A673 (cell line): ENCODE measurements around the gene CDKL5.

ENCODE experiments used
- EZH2 ChIP-seq: fragments of 200-600 bp; sonication (generic); IDR thresholded peaks from 2 replicates; pipeline ENCODE4 v1.6.1; 2017; ENCODE audit warnings: borderline replicate concordance, low read depth, mild to moderate bottlenecking, mixed read lengths, antibody characterized with exemption, low read length; ENCODE audit not compliant: poor library complexity, severe bottlenecking
- TF ChIP-seq, protein P1 (sequence below): fragments of 300-800, 200-600 bp; sonication (generic); conservative IDR thresholded peaks from 2 replicates; pipeline ENCODE4 v1.5.1; 2017; ENCODE audit warnings: low read depth, mild to moderate bottlenecking, antibody characterized with exemption, low read length, moderate library complexity, mixed read lengths

DNA sequence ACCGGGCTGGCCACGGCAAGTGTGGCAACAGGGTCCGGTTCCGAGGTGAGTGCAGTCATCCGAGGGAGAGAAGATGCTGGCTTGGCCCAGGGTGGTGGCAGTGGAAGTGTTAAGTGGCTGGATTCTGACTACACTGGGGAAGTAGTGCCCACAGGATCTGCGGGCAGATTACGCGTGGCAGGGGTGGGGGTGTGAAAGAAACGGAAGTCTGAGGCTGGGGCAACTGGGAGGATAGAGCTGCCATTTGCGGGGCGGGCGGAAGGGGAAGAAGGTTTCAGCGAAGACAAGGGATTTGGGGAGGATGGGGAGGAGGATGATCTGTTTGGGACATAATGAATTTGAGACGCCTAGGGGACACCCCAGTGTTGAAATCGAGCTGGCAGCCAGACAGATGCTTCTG, 241.2 kb downstream of the CDKL5 start:
- TF ChIP-seq, protein P1, sequence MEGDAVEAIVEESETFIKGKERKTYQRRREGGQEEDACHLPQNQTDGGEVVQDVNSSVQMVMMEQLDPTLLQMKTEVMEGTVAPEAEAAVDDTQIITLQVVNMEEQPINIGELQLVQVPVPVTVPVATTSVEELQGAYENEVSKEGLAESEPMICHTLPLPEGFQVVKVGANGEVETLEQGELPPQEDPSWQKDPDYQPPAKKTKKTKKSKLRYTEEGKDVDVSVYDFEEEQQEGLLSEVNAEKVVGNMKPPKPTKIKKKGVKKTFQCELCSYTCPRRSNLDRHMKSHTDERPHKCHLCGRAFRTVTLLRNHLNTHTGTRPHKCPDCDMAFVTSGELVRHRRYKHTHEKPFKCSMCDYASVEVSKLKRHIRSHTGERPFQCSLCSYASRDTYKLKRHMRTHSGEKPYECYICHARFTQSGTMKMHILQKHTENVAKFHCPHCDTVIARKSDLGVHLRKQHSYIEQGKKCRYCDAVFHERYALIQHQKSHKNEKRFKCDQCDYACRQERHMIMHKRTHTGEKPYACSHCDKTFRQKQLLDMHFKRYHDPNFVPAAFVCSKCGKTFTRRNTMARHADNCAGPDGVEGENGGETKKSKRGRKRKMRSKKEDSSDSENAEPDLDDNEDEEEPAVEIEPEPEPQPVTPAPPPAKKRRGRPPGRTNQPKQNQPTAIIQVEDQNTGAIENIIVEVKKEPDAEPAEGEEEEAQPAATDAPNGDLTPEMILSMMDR, result no peak
- TF ChIP-seq EZH2, result no peak
